A549 (cell line): ENCODE results near the gene PPP2R5E.

ENCODE experiments used
- CBX8 ChIP-seq: fragments of 200-600 bp; sonication (generic); IDR thresholded peaks from 2 replicates; pipeline ENCODE4 v1.6.1; 2016
- CEBPB ChIP-seq, 2 experiments: fragments of >200 bp in 1 of 2; sonication (Bioruptor Twin) in 1 of 2; formaldehyde crosslinking in 1 of 2; IDR thresholded peaks; 2 replicates each; pipeline ENCODE4 v1.6.1; 2012 to 2016
- CHD2 ChIP-seq: fragments of 150-350 bp; IDR thresholded peaks from 2 replicates; pipeline ENCODE4 v1.6.1; 2014; ENCODE audit warnings: low read length; ENCODE audit not compliant: partially characterized antibody
- EP300 ChIP-seq, 2 experiments: fragments of >200 bp; sonication (Bioruptor Twin); formaldehyde crosslinking; IDR thresholded peaks; 2 replicates in 1 of 2; 3 replicates in 1 of 2; pipeline ENCODE4 v1.6.1; 2016 to 2017
- ESRRA ChIP-seq: fragments of 150-350 bp; IDR thresholded peaks from 2 replicates; pipeline ENCODE4 v1.6.1; 2014; ENCODE audit warnings: mild to moderate bottlenecking, low read length, borderline replicate concordance
- HMGXB4 ChIP-seq: fragments of 250-450 bp; sonication (Bioruptor Pico); IDR thresholded peaks from 2 replicates; pipeline ENCODE4 v1.5.0; 2021; ENCODE audit warnings: mild to moderate bottlenecking, moderate library complexity, borderline replicate concordance
- JUN ChIP-seq, 2 experiments: fragments of >200 bp; sonication (Bioruptor Twin); formaldehyde crosslinking; IDR thresholded peaks; 2 replicates in 1 of 2; 3 replicates in 1 of 2; pipeline ENCODE4 v1.6.1; 2016 to 2017
- KDM1A ChIP-seq: fragments of 200-600 bp; sonication (generic); IDR thresholded peaks from 2 replicates; pipeline ENCODE4 v1.6.1; 2016; ENCODE audit warnings: low read depth, mild to moderate bottlenecking
- MAX ChIP-seq: IDR thresholded peaks from 2 replicates; pipeline ENCODE4 v1.6.1; 2012
- MAZ ChIP-seq: fragments of 150-350 bp; IDR thresholded peaks from 2 replicates; pipeline ENCODE4 v1.6.1; 2014; ENCODE audit warnings: antibody characterized with exemption, low read depth, low read length, borderline replicate concordance
- POLR2A ChIP-seq: IDR thresholded peaks from 2 replicates; pipeline ENCODE4 v1.6.1; 2012; ENCODE audit warnings: mild to moderate bottlenecking, low read length
- RAD21 ChIP-seq, 2 experiments: fragments of >200 bp in 1 of 2; sonication (Bioruptor Twin) in 1 of 2; formaldehyde crosslinking in 1 of 2; IDR thresholded peaks in 1 of 2; conservative IDR thresholded peaks in 1 of 2; 2 replicates in 1 of 2; 3 replicates in 1 of 2; pipeline ENCODE4 v1.6.1; 2012 to 2018; ENCODE audit warnings: inconsistent platforms in 1 of 2
- TF ChIP-seq, protein P1 (sequence below): fragments of >200 bp; sonication (Bioruptor Twin); formaldehyde crosslinking; IDR thresholded peaks from 3 replicates; pipeline ENCODE4 v1.5.1; 2016
- TF ChIP-seq, protein P2 (sequence below): IDR thresholded peaks from 2 replicates; pipeline ENCODE4 v1.6.1; 2012

DNA sequence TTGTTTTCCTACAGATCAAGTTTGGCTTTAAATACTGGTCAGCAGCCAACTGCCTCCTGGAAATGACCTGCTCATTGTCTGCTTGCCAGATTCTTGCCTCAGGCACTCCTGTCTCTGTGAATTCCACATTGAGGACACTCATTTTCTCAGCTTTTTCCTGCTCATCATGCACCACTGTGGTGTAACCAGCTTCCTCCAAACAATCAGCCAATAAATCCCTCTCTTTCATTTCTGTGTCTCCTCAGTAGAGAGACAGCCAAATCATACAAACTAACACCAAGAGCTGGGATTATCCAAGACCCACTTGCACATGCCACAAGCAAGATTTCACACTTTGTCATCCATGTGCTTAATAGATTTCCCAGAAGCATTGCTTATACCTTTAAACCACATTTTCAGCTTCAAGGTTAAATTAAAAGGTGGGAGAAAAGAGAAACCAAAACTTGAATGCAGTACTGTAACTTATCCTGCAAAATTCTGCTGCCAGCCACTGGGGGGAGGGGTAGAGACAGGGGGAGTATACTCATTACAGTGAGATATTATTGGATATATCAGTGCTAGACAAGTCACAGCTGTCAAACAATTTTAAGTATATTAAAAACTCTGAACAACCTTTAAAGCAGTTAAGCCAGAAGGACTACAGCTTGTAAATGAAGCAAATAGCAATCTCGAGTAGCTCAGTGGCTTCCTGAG is 105.0 kb downstream of the PPP2R5E start:
- TF ChIP-seq HMGXB4 (no peak), POLR2A (no peak), KDM1A (no peak), EP300 (IDR thresholded peaks at IDR 0.05) (no peak), CEBPB (IDR thresholded peaks at IDR 0.05) (no peak; a peak in 1 of 4 replicates), MAZ (no peak), RAD21 (conservative IDR thresholded peaks at IDR 0.05 in 1 of 2, IDR thresholded peaks at IDR 0.05 in 1 of 2) (no peak; a peak in 1 of 5 replicates), CHD2 (no peak), CBX8 (no peak), JUN (IDR thresholded peaks at IDR 0.05) (no peak), ESRRA (no peak), MAX (no peak)
- TF ChIP-seq, protein P1, sequence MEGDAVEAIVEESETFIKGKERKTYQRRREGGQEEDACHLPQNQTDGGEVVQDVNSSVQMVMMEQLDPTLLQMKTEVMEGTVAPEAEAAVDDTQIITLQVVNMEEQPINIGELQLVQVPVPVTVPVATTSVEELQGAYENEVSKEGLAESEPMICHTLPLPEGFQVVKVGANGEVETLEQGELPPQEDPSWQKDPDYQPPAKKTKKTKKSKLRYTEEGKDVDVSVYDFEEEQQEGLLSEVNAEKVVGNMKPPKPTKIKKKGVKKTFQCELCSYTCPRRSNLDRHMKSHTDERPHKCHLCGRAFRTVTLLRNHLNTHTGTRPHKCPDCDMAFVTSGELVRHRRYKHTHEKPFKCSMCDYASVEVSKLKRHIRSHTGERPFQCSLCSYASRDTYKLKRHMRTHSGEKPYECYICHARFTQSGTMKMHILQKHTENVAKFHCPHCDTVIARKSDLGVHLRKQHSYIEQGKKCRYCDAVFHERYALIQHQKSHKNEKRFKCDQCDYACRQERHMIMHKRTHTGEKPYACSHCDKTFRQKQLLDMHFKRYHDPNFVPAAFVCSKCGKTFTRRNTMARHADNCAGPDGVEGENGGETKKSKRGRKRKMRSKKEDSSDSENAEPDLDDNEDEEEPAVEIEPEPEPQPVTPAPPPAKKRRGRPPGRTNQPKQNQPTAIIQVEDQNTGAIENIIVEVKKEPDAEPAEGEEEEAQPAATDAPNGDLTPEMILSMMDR = 0 out of 3 replicates have a peak, but pooled peaks have one; percentile 12
- TF ChIP-seq, protein P2, sequence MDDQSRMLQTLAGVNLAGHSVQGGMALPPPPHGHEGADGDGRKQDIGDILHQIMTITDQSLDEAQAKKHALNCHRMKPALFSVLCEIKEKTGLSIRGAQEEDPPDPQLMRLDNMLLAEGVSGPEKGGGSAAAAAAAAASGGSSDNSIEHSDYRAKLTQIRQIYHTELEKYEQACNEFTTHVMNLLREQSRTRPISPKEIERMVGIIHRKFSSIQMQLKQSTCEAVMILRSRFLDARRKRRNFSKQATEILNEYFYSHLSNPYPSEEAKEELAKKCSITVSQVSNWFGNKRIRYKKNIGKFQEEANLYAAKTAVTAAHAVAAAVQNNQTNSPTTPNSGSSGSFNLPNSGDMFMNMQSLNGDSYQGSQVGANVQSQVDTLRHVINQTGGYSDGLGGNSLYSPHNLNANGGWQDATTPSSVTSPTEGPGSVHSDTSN = no peak
